Neural cell (in vitro differentiated cells): ENCODE results near the gene TMEM39A.

Experiments used
- EP300 ChIP-seq: fragments of 450-650 bp; conservative IDR thresholded peaks from 2 replicates; pipeline ENCODE4 v1.6.1; 2014; ENCODE audit warnings: antibody characterized with exemption, mild to moderate bottlenecking, moderate library complexity; ENCODE audit not compliant: poor library complexity, severe bottlenecking
- EZH2 ChIP-seq: fragments of 200-600, 300-800 bp; shearing (Covaris generic), sonication (generic); IDR thresholded peaks from 2 replicates; pipeline ENCODE4 v1.6.1; 2014; ENCODE audit warnings: antibody characterized with exemption, low read length, borderline replicate concordance, mild to moderate bottlenecking; ENCODE audit not compliant: insufficient read depth, poor library complexity, severe bottlenecking
- MXI1 ChIP-seq: fragments of 450-650 bp; conservative IDR thresholded peaks from 2 replicates; pipeline ENCODE4 v1.6.1; 2014; ENCODE audit warnings: antibody characterized with exemption, mild to moderate bottlenecking; ENCODE audit not compliant: poor library complexity, severe bottlenecking
- POLR2AphosphoS5 ChIP-seq: IDR thresholded peaks from 2 replicates; pipeline ENCODE4 v1.6.1; 2012
- RAD21 ChIP-seq: fragments of 450-650 bp; conservative IDR thresholded peaks from 2 replicates; pipeline ENCODE4 v1.6.1; 2014; ENCODE audit warnings: antibody characterized with exemption, mild to moderate bottlenecking, moderate library complexity
- SMC3 ChIP-seq: fragments of 450-650 bp; conservative IDR thresholded peaks from 2 replicates; pipeline ENCODE4 v1.6.1; 2014; ENCODE audit warnings: antibody characterized with exemption, mild to moderate bottlenecking, moderate library complexity; ENCODE audit not compliant: poor library complexity
- TF ChIP-seq, protein P1 (sequence below): fragments of 450-650 bp; IDR thresholded peaks from 2 replicates; pipeline ENCODE4 v1.5.1; 2014; ENCODE audit warnings: antibody characterized with exemption, mild to moderate bottlenecking, moderate library complexity; ENCODE audit not compliant: poor library complexity, severe bottlenecking

DNA sequence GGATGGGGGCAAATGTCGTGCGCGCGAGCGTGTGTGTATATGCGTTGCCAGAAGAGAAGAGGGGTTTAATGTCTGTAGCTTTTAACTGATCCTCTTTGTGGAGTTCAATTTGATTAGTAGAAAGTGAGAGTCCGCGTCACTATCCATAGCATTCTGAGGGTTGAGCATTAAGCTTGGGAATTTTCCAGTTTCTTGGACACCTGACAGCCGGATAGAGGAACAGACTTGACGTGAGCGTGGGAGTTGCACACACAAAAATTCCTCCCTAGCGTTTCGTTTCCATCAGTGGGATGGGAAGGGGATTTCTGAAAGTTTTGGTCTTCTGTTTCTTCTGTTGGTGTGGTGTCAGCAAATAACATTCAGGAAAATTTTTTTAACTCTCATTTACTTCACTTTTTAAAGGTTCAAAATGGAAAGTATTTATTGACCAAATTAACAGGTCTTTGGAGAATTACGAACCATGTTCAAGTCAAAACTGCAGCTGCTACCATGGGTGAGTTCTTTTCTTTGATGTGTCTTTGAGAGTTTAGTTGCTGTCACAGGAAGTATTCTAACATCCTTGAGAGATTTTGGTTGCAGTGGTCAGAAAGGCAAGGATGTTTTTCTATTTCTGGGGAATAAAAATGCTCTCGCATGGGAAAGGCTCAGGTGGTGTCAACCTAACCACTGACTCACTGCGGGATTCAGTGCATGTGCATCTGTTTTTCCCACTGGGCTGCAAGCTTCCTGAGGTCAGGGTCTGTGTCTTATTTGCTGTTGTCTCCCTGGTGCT is 6.2 kb upstream of the TMEM39A start:
- no peak for TF ChIP-seq SMC3
- TF ChIP-seq, protein P1, sequence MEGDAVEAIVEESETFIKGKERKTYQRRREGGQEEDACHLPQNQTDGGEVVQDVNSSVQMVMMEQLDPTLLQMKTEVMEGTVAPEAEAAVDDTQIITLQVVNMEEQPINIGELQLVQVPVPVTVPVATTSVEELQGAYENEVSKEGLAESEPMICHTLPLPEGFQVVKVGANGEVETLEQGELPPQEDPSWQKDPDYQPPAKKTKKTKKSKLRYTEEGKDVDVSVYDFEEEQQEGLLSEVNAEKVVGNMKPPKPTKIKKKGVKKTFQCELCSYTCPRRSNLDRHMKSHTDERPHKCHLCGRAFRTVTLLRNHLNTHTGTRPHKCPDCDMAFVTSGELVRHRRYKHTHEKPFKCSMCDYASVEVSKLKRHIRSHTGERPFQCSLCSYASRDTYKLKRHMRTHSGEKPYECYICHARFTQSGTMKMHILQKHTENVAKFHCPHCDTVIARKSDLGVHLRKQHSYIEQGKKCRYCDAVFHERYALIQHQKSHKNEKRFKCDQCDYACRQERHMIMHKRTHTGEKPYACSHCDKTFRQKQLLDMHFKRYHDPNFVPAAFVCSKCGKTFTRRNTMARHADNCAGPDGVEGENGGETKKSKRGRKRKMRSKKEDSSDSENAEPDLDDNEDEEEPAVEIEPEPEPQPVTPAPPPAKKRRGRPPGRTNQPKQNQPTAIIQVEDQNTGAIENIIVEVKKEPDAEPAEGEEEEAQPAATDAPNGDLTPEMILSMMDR = no peak
- TF ChIP-seq EP300 = no peak
- no peak for TF ChIP-seq EZH2
- TF ChIP-seq POLR2AphosphoS5 = no peak
- TF ChIP-seq RAD21 = no peak
- TF ChIP-seq MXI1 = no peak
